T-helper 1 cell (primary cell): ENCODE measurements around the gene FOXP1.

Source experiments
- DNase-seq, 5 donors: peaks; one replicate each; pipeline ENCODE4 v3.0.0-alpha.2; 2012 to 2020

FOXP1 gene

GRCh38 chr3:71228156-71228866 is 355.2 kb downstream of the FOXP1 start:
- DNase-seq: no peak

- DNase-seq: no peak
These were observed 356.3 kb downstream of the FOXP1 start for GRCh38 chr3:71227270-71227661.

- DNase-seq: peak; percentile 33 to 93 (median 53)
These were observed 356.8 kb downstream of the FOXP1 start for GRCh38 chr3:71226565-71227269.

- DNase-seq: no peak
These were observed 357.5 kb downstream of the FOXP1 start for GRCh38 chr3:71225951-71226564.

- no peak for DNase-seq
These were observed 358.4 kb downstream of the FOXP1 start for GRCh38 chr3:71225002-71225684.

- peak in 1 of 5 donors; percentile 41 for DNase-seq
These were observed 363.5 kb downstream of the FOXP1 start for GRCh38 chr3:71219744-71220638.

GRCh38 chr3:71218508-71218907 is 365.0 kb downstream of the FOXP1 start:
- DNase-seq: no peak

- DNase-seq: no peak
These were observed 365.8 kb downstream of the FOXP1 start for GRCh38 chr3:71217640-71218222.

- DNase-seq: no peak
These were observed 368.2 kb downstream of the FOXP1 start for GRCh38 chr3:71215351-71215750.

GRCh38 chr3:71214797-71215196 is 368.7 kb downstream of the FOXP1 start:
- DNase-seq: no peak

GRCh38 chr3:71214016-71214415 is 369.5 kb downstream of the FOXP1 start:
- no peak for DNase-seq

GRCh38 chr3:71211083-71211482 is 372.4 kb downstream of the FOXP1 start:
- no peak for DNase-seq

- DNase-seq: no peak
These were observed 373.1 kb downstream of the FOXP1 start for GRCh38 chr3:71210257-71211007.

GRCh38 chr3:71208211-71209095 is 375.1 kb downstream of the FOXP1 start:
- no peak for DNase-seq

- no peak for DNase-seq
These were observed 375.9 kb downstream of the FOXP1 start for GRCh38 chr3:71207632-71208031.

GRCh38 chr3:71206305-71207165 is 377.0 kb downstream of the FOXP1 start:
- DNase-seq: no peak

GRCh38 chr3:71203727-71204488 is 379.6 kb downstream of the FOXP1 start:
- no peak for DNase-seq

- DNase-seq: no peak
These were observed 380.5 kb downstream of the FOXP1 start for GRCh38 chr3:71202848-71203533.
